OCI-LY3 (cell line): ENCODE results near the gene PORCN.

ENCODE experiments used
- EZH2phosphoT487 ChIP-seq: fragments of 200-600 bp; shearing (Covaris generic); IDR thresholded peaks from 2 replicates; pipeline ENCODE4 v1.6.1; 2018; ENCODE audit warnings: antibody characterized with exemption, mixed run types, low read depth
- TF ChIP-seq, protein P1 (sequence below): fragments of 200-600, 300-600 bp; sonication (generic); IDR thresholded peaks from 2 replicates; pipeline ENCODE4 v1.5.1; 2014; ENCODE audit warnings: antibody characterized with exemption, low read length, low read depth

DNA sequence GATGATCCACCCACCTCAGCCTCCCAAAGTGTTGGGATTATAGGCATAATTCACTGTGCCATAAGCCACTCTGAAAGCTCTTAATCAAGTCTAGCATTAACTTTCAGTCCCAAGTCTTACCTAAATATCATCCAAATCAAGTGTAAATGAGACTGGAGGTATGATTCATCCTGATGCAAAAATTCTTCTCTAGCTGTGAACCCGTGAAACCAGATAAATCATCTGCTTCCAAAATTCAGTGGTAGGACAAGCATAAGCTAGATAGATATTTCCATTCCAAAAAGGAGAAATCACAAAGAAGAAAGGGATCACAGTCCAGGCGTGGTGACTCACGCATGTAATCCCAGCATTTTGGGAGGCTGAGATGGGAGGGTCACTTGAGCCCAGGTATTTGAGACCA lies 21.9 kb downstream of the PORCN start:
- TF ChIP-seq, protein P1, sequence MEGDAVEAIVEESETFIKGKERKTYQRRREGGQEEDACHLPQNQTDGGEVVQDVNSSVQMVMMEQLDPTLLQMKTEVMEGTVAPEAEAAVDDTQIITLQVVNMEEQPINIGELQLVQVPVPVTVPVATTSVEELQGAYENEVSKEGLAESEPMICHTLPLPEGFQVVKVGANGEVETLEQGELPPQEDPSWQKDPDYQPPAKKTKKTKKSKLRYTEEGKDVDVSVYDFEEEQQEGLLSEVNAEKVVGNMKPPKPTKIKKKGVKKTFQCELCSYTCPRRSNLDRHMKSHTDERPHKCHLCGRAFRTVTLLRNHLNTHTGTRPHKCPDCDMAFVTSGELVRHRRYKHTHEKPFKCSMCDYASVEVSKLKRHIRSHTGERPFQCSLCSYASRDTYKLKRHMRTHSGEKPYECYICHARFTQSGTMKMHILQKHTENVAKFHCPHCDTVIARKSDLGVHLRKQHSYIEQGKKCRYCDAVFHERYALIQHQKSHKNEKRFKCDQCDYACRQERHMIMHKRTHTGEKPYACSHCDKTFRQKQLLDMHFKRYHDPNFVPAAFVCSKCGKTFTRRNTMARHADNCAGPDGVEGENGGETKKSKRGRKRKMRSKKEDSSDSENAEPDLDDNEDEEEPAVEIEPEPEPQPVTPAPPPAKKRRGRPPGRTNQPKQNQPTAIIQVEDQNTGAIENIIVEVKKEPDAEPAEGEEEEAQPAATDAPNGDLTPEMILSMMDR, result no peak
- no peak for TF ChIP-seq EZH2phosphoT487
